A673 (cell line): ENCODE results near the gene ARMC8. TPM values are rescaled to one million over a fixed set of nuclear protein-coding genes. Genes with fewer than 3 reads are reported as not detected.

Source experiments
- BruUV-seq: library from RNA; stranded (reverse); fragments of 400-500 nt; replicated peaks from 2 replicates; lab custom pipeline; 2021; lab: Mats Ljungman, UMichigan
- CTCF ChIA-PET: fragments of 300-600 bp; sonication (Branson Sonifier 250); formaldehyde crosslinking; loops from one replicate; lab custom pipeline; 2022; ENCODE audit warnings: antibody characterized with exemption; lab: Charles Lee
- POLR2A ChIA-PET: fragments of 300-600 bp; sonication (Branson Sonifier 250); formaldehyde crosslinking; loops from one replicate; lab custom pipeline; 2022; ENCODE audit warnings: antibody characterized with exemption; ENCODE audit not compliant: low non-redundant PET; lab: Charles Lee
- DNase-seq: peaks from one replicate; pipeline ENCODE4 v3.0.0-alpha.2; 2015; ENCODE audit warnings: low spot score
- H3K27ac ChIP-seq: fragments of 200-600 bp; sonication (generic); 2 replicates; pipeline ENCODE4 v1.5.1; 2016; ENCODE audit warnings: mixed run types, low read depth, mild to moderate bottlenecking, mixed read lengths, antibody characterized with exemption, low read length; ENCODE audit not compliant: poor library complexity, severe bottlenecking
- H3K27me3 ChIP-seq: fragments of 200-600 bp; sonication (generic); replicated peaks from 2 replicates; pipeline ENCODE4 v1.6.1; 2017; ENCODE audit warnings: mixed run types, low read depth, mild to moderate bottlenecking, mixed read lengths, antibody characterized with exemption, low read length; ENCODE audit not compliant: insufficient read depth, poor library complexity
- H3K36me3 ChIP-seq: fragments of 200-600 bp; sonication (generic); 2 replicates; pipeline ENCODE4 v1.6.1; 2016; ENCODE audit warnings: mixed run types, mild to moderate bottlenecking, mixed read lengths, antibody characterized with exemption, low read length; ENCODE audit not compliant: insufficient read depth, poor library complexity, severe bottlenecking
- H3K4me1 ChIP-seq: fragments of 200-600 bp; sonication (generic); 2 replicates; pipeline ENCODE4 v1.6.1; 2017; ENCODE audit warnings: mixed run types, mild to moderate bottlenecking, mixed read lengths, antibody characterized with exemption, low read length; ENCODE audit not compliant: insufficient read depth, poor library complexity, severe bottlenecking
- H3K4me3 ChIP-seq: fragments of 200-600 bp; sonication (generic); 2 replicates; pipeline ENCODE4 v1.5.1; 2016; ENCODE audit warnings: low read depth, mixed run types, mild to moderate bottlenecking, mixed read lengths, low read length; ENCODE audit not compliant: poor library complexity, severe bottlenecking
- H3K9me3 ChIP-seq: fragments of 200-600 bp; sonication (generic); 2 replicates; pipeline ENCODE4 v1.6.1; 2016; ENCODE audit warnings: mixed run types, low read depth, mild to moderate bottlenecking, mixed read lengths, antibody characterized with exemption, low read length; ENCODE audit not compliant: poor library complexity, severe bottlenecking
- CTCF ChIP-seq: fragments of 300-800, 200-600 bp; sonication (generic); conservative IDR thresholded peaks from 2 replicates; pipeline ENCODE4 v1.5.1; 2017; ENCODE audit warnings: low read depth, mild to moderate bottlenecking, antibody characterized with exemption, low read length, moderate library complexity, mixed read lengths
- EZH2 ChIP-seq: fragments of 200-600 bp; sonication (generic); IDR thresholded peaks from 2 replicates; pipeline ENCODE4 v1.6.1; 2017; ENCODE audit warnings: borderline replicate concordance, low read depth, mild to moderate bottlenecking, mixed read lengths, antibody characterized with exemption, low read length; ENCODE audit not compliant: poor library complexity, severe bottlenecking
- intact Hi-C: fragments of 100-400 bp; cut with micrococcal nuclease; formaldehyde crosslinking; loops from one replicate; pipeline ENCODE4 v1.10.0; 2022; ENCODE audit not compliant: unreplicated experiment
- total RNA-seq: library from RNA; stranded (reverse); gene quantifications from 2 replicates; pipeline ENCODE4 v1.2.3, GENCODE V29; 2021

Gene ARMC8
- total RNA-seq, 1 experiment from 2014 or later: 55.8 TPM

GRCh38 chr3:138282836-138283235, 95.7 kb downstream of the ARMC8 start:
- Histone ChIP-seq H3K27ac (no peak overlapping the region), H3K4me1 (no peaks in the 10 kb centered on the region), H3K27me3 (no peaks in the 10 kb centered on the region), H3K36me3 (no peaks in the 10 kb centered on the region), H3K9me3 (no peaks in the 10 kb centered on the region), H3K4me3 (no peak overlapping the region)
- DNase-seq: no peak
- intact Hi-C loops: no loop called here
- BruUV-seq: no TSS peak
- no peak for TF ChIP-seq CTCF
- TF ChIP-seq EZH2: no peak
- POLR2A ChIA-PET: no interaction called here
- CTCF ChIA-PET: no interaction called here

GRCh38 chr3:138284079-138284478, 97.0 kb downstream of the ARMC8 start:
- intact Hi-C loops: no loop called here
- no peak for DNase-seq
- POLR2A ChIA-PET: no interaction called here
- CTCF ChIA-PET: interaction anchor here (0.7 kb wide), 1 partner anchor 103 kb away, joined by 4 read pairs; no protein-coding TSS in a partner anchor
- Histone ChIP-seq H3K4me3 (no peak overlapping the region), H3K27me3 (no peaks in the 10 kb centered on the region), H3K27ac (no peak overlapping the region), H3K4me1 (no peaks in the 10 kb centered on the region), H3K9me3 (no peaks in the 10 kb centered on the region), H3K36me3 (peaks cover 4% of the 10 kb centered on the region)
- no peak for TF ChIP-seq CTCF
- TF ChIP-seq EZH2: no peak
- no TSS peak for BruUV-seq

- H3K27me3 ChIP-seq: no peaks in the 10 kb centered on the region
- DNase-seq: peak; percentile 4
- no peak overlapping the region for H3K4me3 ChIP-seq
- ChIA-PET POLR2A (interaction anchor here (0.5 kb wide), 1 partner anchor 31 kb away, joined by 3 read pairs; no protein-coding TSS in a partner anchor), CTCF (no interaction called here)
- H3K36me3 ChIP-seq: peaks cover 5% of the 10 kb centered on the region
- 0 out of 2 replicates have a peak, but pooled peaks have one; percentile 19 for TF ChIP-seq CTCF
- no peak for TF ChIP-seq EZH2
- H3K4me1 ChIP-seq: no peaks in the 10 kb centered on the region
- no peaks in the 10 kb centered on the region for H3K9me3 ChIP-seq
- intact Hi-C loops: no loop called here
- BruUV-seq: no TSS peak
- H3K27ac ChIP-seq: no peak overlapping the region
Observed at GRCh38 chr3:138284957-138285477, 97.9 kb downstream of the ARMC8 start.
